Astrocyte of the spinal cord (primary cell): ENCODE measurements around the gene GNG13.

Experiments used
- DNase-seq: peaks from one replicate; pipeline ENCODE4 v3.0.0; 2011; ENCODE audit warnings: low read depth, low spot score
- H3K4me3 ChIP-seq: 2 replicates; pipeline ENCODE4 v1.5.1; 2011; ENCODE audit warnings: low read depth, mild to moderate bottlenecking, low read length, moderate library complexity
- in situ Hi-C: cut with HindIII; loops from 2 replicates; pipeline ENCODE4 v1.10.0; 2017; ENCODE audit warnings: low sequenced_read_pairs
- TF ChIP-seq, protein P1 (sequence below): IDR thresholded peaks from 2 replicates; pipeline ENCODE4 v1.5.1; 2012; ENCODE audit warnings: low read depth, mild to moderate bottlenecking, low read length, inconsistent platforms

The GNG13 gene

DNA sequence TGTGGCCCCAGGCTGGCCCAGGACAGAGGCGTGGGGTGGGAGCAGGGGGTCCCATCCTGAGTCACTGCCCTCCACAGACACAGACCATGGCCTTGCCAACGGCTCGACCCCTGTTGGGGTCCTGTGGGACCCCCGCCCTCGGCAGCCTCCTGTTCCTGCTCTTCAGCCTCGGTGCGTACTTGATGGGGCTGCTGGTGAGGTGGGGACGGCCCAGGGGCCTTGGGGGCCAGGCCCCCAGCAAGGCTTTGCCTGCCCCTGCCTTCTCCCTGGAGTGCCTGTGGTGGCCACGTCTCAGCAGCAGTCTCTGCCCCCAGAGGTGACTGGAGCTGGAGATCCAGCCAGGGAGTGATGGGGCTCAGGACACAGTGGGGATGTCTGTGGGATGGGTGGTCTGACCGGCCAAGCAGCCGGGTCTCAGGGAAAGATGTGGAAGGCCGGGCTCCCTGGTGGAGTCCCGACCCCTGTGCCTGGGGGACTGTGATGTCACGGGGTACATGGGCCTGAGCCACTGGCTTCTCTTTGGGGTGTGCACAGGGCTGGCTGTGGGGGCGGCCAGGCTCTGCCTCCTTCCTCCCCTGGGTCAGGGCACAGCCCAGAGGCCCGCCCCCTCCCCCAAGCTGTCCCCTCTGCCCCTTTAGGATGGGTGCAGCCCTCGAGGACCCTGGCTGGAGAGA lies 37.8 kb downstream of the GNG13 start:
- DNase-seq, result no peak
- no peak overlapping the region for H3K4me3 ChIP-seq
- in situ Hi-C loops, result no loop called here
- TF ChIP-seq, protein P1, sequence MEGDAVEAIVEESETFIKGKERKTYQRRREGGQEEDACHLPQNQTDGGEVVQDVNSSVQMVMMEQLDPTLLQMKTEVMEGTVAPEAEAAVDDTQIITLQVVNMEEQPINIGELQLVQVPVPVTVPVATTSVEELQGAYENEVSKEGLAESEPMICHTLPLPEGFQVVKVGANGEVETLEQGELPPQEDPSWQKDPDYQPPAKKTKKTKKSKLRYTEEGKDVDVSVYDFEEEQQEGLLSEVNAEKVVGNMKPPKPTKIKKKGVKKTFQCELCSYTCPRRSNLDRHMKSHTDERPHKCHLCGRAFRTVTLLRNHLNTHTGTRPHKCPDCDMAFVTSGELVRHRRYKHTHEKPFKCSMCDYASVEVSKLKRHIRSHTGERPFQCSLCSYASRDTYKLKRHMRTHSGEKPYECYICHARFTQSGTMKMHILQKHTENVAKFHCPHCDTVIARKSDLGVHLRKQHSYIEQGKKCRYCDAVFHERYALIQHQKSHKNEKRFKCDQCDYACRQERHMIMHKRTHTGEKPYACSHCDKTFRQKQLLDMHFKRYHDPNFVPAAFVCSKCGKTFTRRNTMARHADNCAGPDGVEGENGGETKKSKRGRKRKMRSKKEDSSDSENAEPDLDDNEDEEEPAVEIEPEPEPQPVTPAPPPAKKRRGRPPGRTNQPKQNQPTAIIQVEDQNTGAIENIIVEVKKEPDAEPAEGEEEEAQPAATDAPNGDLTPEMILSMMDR, result no peak

GRCh38 chr16:761625-762513 lies 38.7 kb downstream of the GNG13 start:
- DNase-seq, result no peak
- no peak overlapping the region for H3K4me3 ChIP-seq
- TF ChIP-seq, protein P1, result no peak
- in situ Hi-C loops, result no loop called here

GRCh38 chr16:760545-761343 lies 39.8 kb downstream of the GNG13 start, which contains the start of gene MSLN:
Gene MSLN (plus strand): TSS chr16:760734. CDS start chr16:762681, 1,947 bp downstream.
- DNase-seq, result no peak
- no peak within 1 kb of the TSS for H3K4me3 ChIP-seq
- TF ChIP-seq, protein P1, result no peak
- in situ Hi-C loops, result no loop called here

DNA sequence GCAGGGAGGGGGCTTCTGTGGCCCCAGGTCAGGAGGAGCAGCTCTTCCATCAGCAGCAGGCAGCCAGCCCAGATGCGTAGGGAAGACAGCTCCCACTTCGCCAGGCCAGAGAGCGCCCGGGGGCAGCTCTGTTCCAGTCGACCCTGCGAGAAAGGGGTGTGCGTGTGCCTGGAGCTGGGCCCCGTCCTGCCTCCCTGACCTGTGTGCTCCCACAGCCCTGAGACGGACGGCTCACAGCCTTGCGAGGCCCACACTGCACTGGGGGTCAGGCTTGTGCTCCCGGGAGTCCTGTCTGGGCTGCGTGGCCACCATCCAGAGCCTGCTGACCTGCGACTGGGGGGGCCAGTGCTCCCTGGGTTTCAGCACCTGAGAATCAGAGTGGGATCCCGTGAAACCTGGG lies 40.5 kb downstream of the GNG13 start:
- in situ Hi-C loops, result no loop called here
- TF ChIP-seq, protein P1, result no peak
- no peak for DNase-seq
- no peak overlapping the region for H3K4me3 ChIP-seq

DNA sequence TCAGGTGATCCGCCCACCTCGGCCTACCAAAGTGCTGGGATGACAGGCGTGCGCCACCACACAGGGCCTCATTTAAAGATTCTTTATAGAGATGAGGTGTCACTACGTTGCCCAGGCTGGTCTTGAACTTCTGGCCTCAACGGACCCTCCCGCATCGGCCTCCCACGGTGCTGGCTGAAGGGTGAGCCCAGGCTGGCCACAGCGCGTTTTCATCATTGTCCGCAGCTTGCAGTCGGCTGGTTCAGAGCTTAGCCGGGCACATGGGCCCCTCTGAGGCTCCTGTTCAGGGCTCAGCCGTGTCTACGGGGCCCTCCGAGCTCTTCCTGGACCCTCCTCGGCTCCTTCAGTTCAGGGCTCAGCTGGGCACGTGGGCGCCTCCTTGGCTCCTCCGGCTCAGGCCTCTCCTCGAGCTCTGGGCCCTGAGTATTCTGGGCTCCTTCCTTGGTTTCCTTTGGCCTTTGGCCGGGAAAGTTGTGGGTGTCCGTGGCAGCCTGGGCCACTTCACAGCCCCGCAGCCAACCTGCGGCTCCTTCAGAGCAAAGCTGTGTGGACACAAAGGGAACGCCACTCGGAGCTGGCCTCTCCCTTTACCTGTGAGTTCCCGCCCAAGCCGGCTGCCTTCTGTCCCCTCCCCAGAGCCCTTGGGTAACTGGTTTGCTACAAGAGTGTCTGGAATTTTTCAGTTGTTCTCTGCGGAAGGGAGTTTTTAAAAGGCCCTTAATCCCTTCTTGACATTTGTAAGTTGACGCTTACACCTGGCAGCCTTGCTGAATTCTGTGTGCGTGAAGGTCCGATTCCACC lies 41.2 kb downstream of the GNG13 start:
- TF ChIP-seq, protein P1, result no peak
- in situ Hi-C loops, result no loop called here
- no peak for DNase-seq

More for the DNA sequence above, 41.2 kb downstream of the GNG13 start:
- H3K4me3 ChIP-seq, result no peak overlapping the region
